ENCODE data around the gene MAP4K5.

- TF ChIP-seq CTCF (IDR thresholded peaks at IDR 0.05; ENCODE audit: low read length) (no peak), EZH2 (optimal IDR thresholded peaks at IDR 0.05; ENCODE audit: low read depth, low read length) (no peak)
Observed at GRCh38 chr14:50410071-50410470, 122.3 kb downstream of the MAP4K5 start.
